Immature natural killer cell (primary cell): ENCODE results near the gene IL12RB2. TPM values are rescaled to one million over a fixed set of nuclear protein-coding genes. Genes with fewer than 3 reads are reported as not detected.
"Not testable (repeated sequence)": the region's sequence is repeated elsewhere in the genome, so short reads cannot be mapped to it uniquely, and the experiment has no call there.

Source experiments
- DNase-seq, 3 donors: peaks; one replicate each; pipeline ENCODE4 v3.0.0; 2022; ENCODE audit warnings: mixed read lengths in 1 of 3
- H3K27ac Mint-ChIP-seq, 6 donors: one replicate each; pipeline ENCODE4 v1.8.0; 2020; ENCODE audit warnings: mixed read lengths in 6 of 6, mild to moderate bottlenecking in 5 of 6, inconsistent platforms in 4 of 6, moderate library complexity in 3 of 6
- H3K27me3 Mint-ChIP-seq, 3 donors: one replicate each; pipeline ENCODE4 v1.8.0; 2020 to 2021; ENCODE audit warnings: low read depth in 3 of 3, mild to moderate bottlenecking in 3 of 3, mixed read lengths in 3 of 3, moderate library complexity in 3 of 3, inconsistent platforms in 1 of 3
- H3K36me3 Mint-ChIP-seq, 3 donors: one replicate each; pipeline ENCODE4 v1.8.0; 2020; ENCODE audit warnings: mixed read lengths in 3 of 3, inconsistent platforms in 2 of 3, mild to moderate bottlenecking in 2 of 3
- H3K4me1 Mint-ChIP-seq, 2 donors: one replicate each; pipeline ENCODE4 v1.8.0; 2020; ENCODE audit warnings: inconsistent platforms in 2 of 2, mild to moderate bottlenecking in 2 of 2, mixed read lengths in 2 of 2, moderate library complexity in 1 of 2
- H3K4me3 Mint-ChIP-seq, 5 donors: one replicate each; pipeline ENCODE4 v1.8.0; 2020; ENCODE audit warnings: mild to moderate bottlenecking in 5 of 5, mixed read lengths in 5 of 5, inconsistent platforms in 3 of 5, moderate library complexity in 3 of 5
- H3K9me3 Mint-ChIP-seq, 6 donors: one replicate each; pipeline ENCODE4 v1.8.0; 2020; ENCODE audit warnings: mild to moderate bottlenecking in 6 of 6, mixed read lengths in 6 of 6, inconsistent platforms in 4 of 6, moderate library complexity in 3 of 6
- polyA plus RNA-seq, 3 donors: library from polyadenylated mRNA; unstranded; fragments of 300-500 nt; fragmentation: Illumina TruSeq; gene quantifications; one replicate each; pipeline ENCODE4 v1.2.3, GENCODE V29; 2021

The IL12RB2 gene
- polyA plus RNA-seq, 3 donors from 2014 or later: 33.3 to 68.1 (median 40.5) TPM

GRCh38 chr1:67372136-67372535 is 64.5 kb downstream of the IL12RB2 start:
- H3K9me3 Mint-ChIP-seq: no peaks in the 10 kb centered on the region
- no peak overlapping the region for H3K27ac Mint-ChIP-seq
- H3K4me3 Mint-ChIP-seq: no peak overlapping the region
- no peaks in the 10 kb centered on the region for H3K4me1 Mint-ChIP-seq
- no peak for DNase-seq
- peaks cover 6 to 46% (median 12%) of the 10 kb centered on the region in 3 donors for H3K36me3 Mint-ChIP-seq
- H3K27me3 Mint-ChIP-seq: no peaks in the 10 kb centered on the region

DNA sequence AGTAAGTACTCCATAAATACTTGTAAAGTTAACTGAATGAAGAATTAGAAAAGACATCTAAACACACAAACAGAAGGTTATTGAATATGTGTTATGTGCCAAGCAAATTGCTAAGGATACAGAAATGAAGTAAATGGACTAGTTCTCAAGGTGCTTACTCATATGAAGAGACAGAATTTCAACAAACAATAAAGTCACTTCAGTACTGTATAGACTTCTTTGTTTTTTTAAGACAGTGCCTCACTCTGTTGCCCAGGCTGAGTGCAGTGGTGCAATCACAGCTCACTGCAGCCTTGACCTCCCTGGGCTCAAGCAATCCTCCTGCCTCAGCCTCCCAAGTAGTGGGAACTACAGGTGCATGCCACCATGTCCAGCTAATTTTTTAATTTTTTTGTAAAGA is 65.2 kb downstream of the IL12RB2 start:
- Mint-ChIP-seq H3K27ac (peak overlapping the region in 1 of 6 donors; percentile 34), H3K9me3 (no peaks in the 10 kb centered on the region), H3K4me3 (no peak overlapping the region), H3K4me1 (no peaks in the 10 kb centered on the region), H3K36me3 (peaks cover 6 to 44% (median 12%) of the 10 kb centered on the region in 3 donors), H3K27me3 (no peaks in the 10 kb centered on the region)
- no peak for DNase-seq

DNA sequence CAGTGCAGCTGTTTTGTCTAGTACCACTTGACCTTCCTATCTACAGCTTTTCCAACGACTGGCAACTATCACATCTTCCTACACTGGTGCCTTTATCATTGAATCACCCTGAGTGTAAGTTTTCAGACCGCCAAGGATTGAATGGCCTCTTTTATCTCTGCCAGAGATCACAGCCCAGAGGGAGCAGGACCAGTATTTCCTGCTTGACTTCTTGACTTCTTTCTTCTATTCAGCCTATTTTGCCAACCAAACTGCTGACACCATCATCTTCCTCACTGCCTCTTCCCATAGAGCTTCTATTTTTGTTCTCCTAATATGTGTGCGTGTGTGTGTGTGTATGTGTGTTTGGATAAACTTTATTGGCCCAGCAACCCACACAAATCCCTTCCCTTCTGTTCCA is 68.7 kb downstream of the IL12RB2 start:
- H3K27ac Mint-ChIP-seq: no peak overlapping the region
- H3K36me3 Mint-ChIP-seq: peaks cover 6 to 41% (median 24%) of the 10 kb centered on the region in 3 donors
- no peak for DNase-seq
- H3K4me3 Mint-ChIP-seq: no peak overlapping the region
- no peaks in the 10 kb centered on the region for H3K9me3 Mint-ChIP-seq
- H3K27me3 Mint-ChIP-seq: no peaks in the 10 kb centered on the region
- H3K4me1 Mint-ChIP-seq: no peaks in the 10 kb centered on the region

GRCh38 chr1:67377253-67377652 is 69.6 kb downstream of the IL12RB2 start:
- H3K9me3 Mint-ChIP-seq: no peaks in the 10 kb centered on the region
- H3K36me3 Mint-ChIP-seq: peaks cover 3 to 36% (median 21%) of the 10 kb centered on the region in 3 donors
- no peak for DNase-seq
- H3K4me3 Mint-ChIP-seq: no peak overlapping the region
- peaks cover 0 to 1% (median 0%) of the 10 kb centered on the region in 3 donors for H3K27me3 Mint-ChIP-seq
- H3K4me1 Mint-ChIP-seq: no peaks in the 10 kb centered on the region
- H3K27ac Mint-ChIP-seq: peak overlapping the region in 2 of 6 donors; percentile 35 to 40

DNA sequence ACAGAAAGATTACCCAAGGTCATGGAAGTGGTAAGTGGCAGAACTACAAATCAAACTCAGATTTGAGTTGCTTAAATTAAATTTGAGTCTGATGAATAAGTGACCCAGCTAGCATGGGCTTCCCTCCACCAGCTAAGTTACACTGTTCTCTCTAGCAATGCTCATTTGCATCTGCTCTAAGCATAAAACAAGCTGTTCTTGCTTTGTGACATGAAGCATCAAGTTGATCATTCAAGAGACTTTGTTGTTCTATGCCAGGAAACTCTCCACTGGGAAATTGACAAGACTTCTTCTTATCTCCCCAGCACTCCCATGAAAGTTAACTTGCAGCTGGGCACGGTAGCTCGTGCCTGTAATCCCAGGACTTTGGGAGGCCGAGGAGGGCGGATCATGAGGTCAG is 73.5 kb downstream of the IL12RB2 start:
- Mint-ChIP-seq H3K4me3 (no peak overlapping the region), H3K36me3 (peaks cover 30 to 57% (median 55%) of the 10 kb centered on the region in 3 donors), H3K9me3 (peaks cover 2 to 17% (median 6%) of the 10 kb centered on the region in 6 donors), H3K27ac (no peak overlapping the region), H3K27me3 (peaks cover 0 to 2% (median 0%) of the 10 kb centered on the region in 3 donors), H3K4me1 (no peaks in the 10 kb centered on the region)
- DNase-seq: no peak

GRCh38 chr1:67382292-67382691 is 74.6 kb downstream of the IL12RB2 start:
- H3K9me3 Mint-ChIP-seq: peaks cover 2 to 17% (median 6%) of the 10 kb centered on the region in 6 donors
- H3K4me3 Mint-ChIP-seq: no peak overlapping the region
- H3K36me3 Mint-ChIP-seq: peaks cover 30 to 56% (median 53%) of the 10 kb centered on the region in 3 donors
- peak overlapping the region in 2 of 6 donors; percentile 6 to 50 for H3K27ac Mint-ChIP-seq
- DNase-seq: no peak
- H3K4me1 Mint-ChIP-seq: no peaks in the 10 kb centered on the region
- H3K27me3 Mint-ChIP-seq: peaks cover 0 to 2% (median 0%) of the 10 kb centered on the region in 3 donors

- no peak overlapping the region for H3K4me3 Mint-ChIP-seq
- no peak overlapping the region for H3K27ac Mint-ChIP-seq
- no peaks in the 10 kb centered on the region for H3K4me1 Mint-ChIP-seq
- no peak for DNase-seq
- peaks cover 2 to 17% (median 6%) of the 10 kb centered on the region in 6 donors for H3K9me3 Mint-ChIP-seq
- peaks cover 30 to 60% (median 53%) of the 10 kb centered on the region in 3 donors for H3K36me3 Mint-ChIP-seq
- H3K27me3 Mint-ChIP-seq: peaks cover 0 to 2% (median 0%) of the 10 kb centered on the region in 3 donors
These were observed 76.4 kb downstream of the IL12RB2 start for GRCh38 chr1:67383999-67384638.

DNA sequence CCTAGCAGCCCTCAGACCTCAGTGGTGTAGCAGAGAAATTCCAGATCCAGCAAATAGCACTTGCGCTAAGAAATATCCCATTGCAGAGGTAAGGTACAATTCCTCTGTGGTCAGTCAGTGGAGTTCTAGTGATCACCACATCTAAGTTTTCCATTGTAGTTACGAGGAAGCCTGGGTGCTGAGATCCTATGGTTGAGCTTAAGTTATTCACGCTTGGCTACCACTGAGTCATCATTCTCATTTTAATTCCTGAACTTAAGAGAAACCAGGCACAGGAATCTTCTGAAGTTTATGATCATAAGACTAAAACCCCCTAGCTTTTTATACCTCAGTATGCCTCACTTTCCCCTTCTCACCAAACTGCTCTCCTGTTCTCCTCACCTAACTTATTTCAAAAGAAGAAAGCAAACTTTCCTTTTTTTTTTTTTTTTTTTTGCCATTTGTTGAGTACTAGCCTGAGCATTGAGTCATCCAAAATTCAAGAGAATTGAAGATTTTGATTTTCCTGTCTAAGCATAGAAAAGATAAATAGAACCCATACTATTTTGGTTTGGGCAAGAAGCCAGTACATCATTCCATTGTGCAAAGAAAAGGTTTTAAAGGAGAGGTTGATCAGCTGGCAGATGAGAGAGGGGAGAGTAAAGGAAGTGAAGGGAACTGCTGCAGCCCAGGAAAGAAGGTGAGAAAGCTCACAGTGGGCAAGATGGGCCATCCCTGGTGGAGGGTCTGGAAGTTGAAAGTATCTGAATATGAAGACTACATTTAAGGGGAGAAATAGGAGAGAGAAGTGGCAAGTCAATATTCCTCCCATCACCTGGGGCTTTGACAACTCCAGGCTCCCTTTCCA is 82.6 kb downstream of the IL12RB2 start:
- no peaks in the 10 kb centered on the region for H3K9me3 Mint-ChIP-seq
- DNase-seq: no peak
- no peak overlapping the region for H3K4me3 Mint-ChIP-seq
- peak overlapping the region in 2 of 6 donors; percentile 1 to 45 for H3K27ac Mint-ChIP-seq
- H3K27me3 Mint-ChIP-seq: peaks cover 0 to 3% (median 0%) of the 10 kb centered on the region in 3 donors
- H3K36me3 Mint-ChIP-seq: peaks cover 5 to 38% (median 30%) of the 10 kb centered on the region in 3 donors
- peaks cover 0 to 7% of the 10 kb centered on the region in 2 donors for H3K4me1 Mint-ChIP-seq

- Mint-ChIP-seq H3K36me3 (peaks cover 14 to 52% (median 35%) of the 10 kb centered on the region in 3 donors), H3K4me3 (peak overlapping the region in 3 of 5 donors; percentile 29 to 44 (median 43)), H3K27me3 (peaks cover 0 to 3% (median 0%) of the 10 kb centered on the region in 3 donors), H3K9me3 (no peaks in the 10 kb centered on the region), H3K27ac (peak overlapping the region; percentile 35 to 80 (median 66)), H3K4me1 (peaks cover 0 to 10% of the 10 kb centered on the region in 2 donors)
- DNase-seq: peak; percentile 21 to 36 (median 22)
These were observed 85.6 kb downstream of the IL12RB2 start for GRCh38 chr1:67393240-67393639.

- no peak overlapping the region for H3K4me3 Mint-ChIP-seq
- no peak for DNase-seq
- peaks cover 0 to 3% (median 0%) of the 10 kb centered on the region in 3 donors for H3K27me3 Mint-ChIP-seq
- peaks cover 14 to 56% (median 37%) of the 10 kb centered on the region in 3 donors for H3K36me3 Mint-ChIP-seq
- H3K9me3 Mint-ChIP-seq: no peaks in the 10 kb centered on the region
- peaks cover 0 to 10% of the 10 kb centered on the region in 2 donors for H3K4me1 Mint-ChIP-seq
- peak overlapping the region in 4 of 6 donors; percentile 60 to 80 (median 75) for H3K27ac Mint-ChIP-seq
These were observed 86.1 kb downstream of the IL12RB2 start for GRCh38 chr1:67393737-67394136.

DNA sequence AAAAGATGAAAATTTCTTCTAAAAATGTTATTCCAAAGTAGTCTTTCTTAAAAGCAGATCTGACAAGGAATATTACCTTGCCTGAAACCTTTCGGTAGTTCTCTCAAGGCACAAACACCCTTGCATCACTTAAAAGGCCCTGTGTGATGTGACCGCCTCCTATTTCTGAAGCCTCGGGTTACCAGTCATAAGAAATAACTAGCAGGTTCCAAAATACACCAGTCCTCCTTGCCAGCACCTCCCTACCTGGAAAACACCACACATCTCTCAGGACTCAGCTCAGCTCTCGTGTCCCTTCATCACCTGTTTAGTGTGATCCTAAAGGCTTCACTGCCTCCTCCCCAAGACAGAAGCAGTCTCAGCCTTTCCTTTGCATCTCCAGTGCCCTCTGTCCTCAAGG is 86.9 kb downstream of the IL12RB2 start:
- Mint-ChIP-seq H3K27me3 (peaks cover 0 to 3% (median 0%) of the 10 kb centered on the region in 3 donors), H3K36me3 (peaks cover 14 to 60% (median 40%) of the 10 kb centered on the region in 3 donors), H3K9me3 (no peaks in the 10 kb centered on the region), H3K27ac (peak overlapping the region in 1 of 6 donors; percentile 21), H3K4me1 (peaks cover 0 to 10% of the 10 kb centered on the region in 2 donors), H3K4me3 (no peak overlapping the region)
- no peak for DNase-seq

DNA sequence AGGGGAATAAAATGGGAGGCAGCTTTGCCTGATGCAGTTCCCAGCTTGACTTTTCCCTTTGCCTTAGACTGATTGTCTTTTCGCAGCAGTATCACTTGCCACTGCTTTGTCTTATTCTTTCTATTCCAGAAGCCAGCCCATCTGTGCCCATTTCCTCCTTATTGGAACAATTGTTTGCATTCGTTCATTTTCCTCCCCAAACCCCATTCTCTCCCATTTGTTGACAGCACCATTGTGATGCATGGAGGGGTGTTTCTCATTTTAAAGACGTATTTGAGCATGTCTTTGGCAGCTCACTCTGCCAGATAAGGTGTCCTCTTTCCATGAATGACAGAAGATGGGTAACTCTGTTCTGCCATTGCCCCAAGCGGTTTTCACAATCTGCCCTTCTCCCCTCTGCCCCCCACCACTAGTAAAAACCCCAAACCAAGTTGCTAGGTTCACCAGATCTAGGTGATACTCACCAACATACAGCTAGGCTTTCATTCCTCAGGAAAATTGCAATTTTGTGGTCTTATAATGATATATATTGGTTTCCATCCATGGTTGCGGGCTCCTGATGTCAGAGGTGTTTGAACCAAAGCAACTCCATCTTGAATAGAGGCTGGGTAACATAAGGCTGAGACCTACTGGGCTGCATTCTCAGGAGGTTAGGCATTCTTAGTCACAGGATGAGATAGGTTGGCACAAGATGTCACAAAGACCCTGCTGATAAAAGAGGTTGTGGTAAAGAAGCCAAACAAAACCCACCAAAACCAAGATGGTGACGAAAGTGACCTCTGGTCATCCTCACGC is 91.7 kb downstream of the IL12RB2 start:
- Mint-ChIP-seq H3K27me3 (no peaks in the 10 kb centered on the region), H3K4me3 (no peak overlapping the region), H3K4me1 (peaks cover 6 to 12% of the 10 kb centered on the region in 2 donors), H3K27ac (peak overlapping the region in 1 of 6 donors; percentile 64), H3K36me3 (peaks cover 12 to 43% (median 21%) of the 10 kb centered on the region in 3 donors), H3K9me3 (no peaks in the 10 kb centered on the region)
- no peak for DNase-seq

- H3K4me3 Mint-ChIP-seq, H3K27me3 Mint-ChIP-seq, DNase-seq, H3K9me3 Mint-ChIP-seq: not testable (repeated sequence)
- H3K27ac Mint-ChIP-seq: peak overlapping the region in 2 of 6 donors; percentile 12 to 34
- H3K36me3 Mint-ChIP-seq: peaks cover 12 to 43% (median 21%) of the 10 kb centered on the region in 3 donors
- peaks cover 6 to 12% of the 10 kb centered on the region in 2 donors for H3K4me1 Mint-ChIP-seq
These were observed 92.5 kb downstream of the IL12RB2 start for GRCh38 chr1:67400029-67400786.
